Measurements from ENCODE around the gene RBP3.
"Not testable (repeated sequence)": the region's sequence is repeated elsewhere in the genome, so short reads cannot be mapped to it uniquely, and the experiment has no call there.

RBP3 gene

DNA sequence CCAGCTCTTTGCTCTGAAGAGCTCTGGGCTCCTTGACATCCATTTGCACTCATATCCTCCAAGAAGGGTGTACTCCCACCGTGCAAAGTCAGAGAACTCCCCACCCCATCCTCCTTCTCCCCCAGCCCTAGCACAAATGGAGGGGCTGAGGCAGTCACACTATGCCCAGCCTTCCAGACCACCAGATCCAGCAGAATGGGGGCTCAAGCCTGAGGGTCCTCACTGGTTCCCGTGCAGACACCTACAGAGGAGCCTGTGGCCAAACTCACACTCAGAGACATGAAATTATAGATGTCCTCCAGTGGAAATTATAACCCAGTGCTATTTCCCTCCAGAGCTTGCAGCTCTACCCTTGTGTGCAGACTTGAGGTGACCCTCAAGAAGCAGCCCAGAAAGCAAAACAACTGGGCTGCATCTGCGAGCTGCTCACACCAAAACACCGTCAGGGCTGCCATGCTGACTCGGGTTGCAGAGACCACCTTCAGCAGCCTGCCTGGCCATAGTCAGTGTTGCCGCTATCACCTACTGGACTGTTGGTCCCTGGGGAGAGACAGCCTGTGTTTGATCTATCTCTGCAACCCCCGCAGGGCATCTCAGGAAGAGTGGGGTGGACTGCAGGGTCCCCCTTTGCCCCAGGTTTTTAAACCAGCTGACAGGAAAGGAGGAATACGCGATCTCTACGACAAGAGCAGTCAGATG is 28.5 kb downstream of the RBP3 start:
- no peak for DNase-seq

DNA sequence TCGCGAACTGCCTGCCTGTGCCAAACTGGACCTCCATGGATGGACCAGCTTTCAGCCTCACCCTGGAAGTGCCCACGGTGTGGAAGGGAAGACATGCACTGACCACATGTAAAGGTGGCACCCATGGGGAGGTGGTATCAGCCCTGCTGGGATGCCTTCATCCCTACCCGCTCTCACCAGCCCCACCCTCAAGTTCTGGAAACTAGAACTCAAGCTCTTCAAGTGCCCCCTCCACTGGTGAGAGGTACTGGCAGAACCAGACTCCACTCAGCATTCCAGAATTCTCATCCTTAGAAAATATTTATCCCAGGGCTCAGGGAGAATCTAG is 30.0 kb downstream of the RBP3 start:
- no peak for DNase-seq

DNA sequence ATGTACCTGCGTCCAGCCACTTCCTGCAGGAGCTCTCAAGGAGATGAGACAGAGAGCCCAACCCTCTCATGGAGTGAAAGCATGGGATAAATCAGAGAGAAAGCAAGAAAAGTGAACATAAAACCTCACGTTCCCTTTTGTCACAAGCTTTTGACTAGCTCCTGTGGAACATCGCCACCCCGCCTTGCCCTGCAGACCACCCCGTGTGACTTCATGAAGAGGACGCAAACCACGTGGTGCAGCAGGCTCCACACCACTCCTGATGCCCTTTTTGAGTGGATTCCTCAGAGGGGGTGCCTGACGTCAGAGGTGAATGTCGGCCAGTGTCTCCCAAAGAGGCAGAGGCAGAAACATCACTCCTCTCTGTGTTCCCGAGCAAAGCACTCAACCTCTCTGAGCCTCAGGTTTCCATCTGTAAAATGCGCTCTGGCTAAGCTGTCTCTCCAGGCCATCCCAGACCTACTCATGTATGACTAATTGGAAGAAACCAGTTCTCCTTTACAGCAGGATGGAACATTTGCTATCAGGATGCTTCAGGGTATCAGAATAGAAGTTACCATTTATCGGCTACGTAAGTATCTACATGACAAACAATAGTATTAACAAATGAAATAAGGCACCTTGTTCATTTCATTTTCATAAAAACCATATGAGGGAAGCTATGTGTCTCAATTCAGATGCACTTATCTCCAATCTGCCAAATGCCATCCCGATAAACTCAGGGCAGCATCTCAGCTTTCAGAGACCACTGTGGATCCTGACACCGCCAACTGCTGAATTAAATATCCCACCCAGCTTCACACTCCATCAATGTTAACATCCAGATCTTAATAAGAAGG is 30.7 kb downstream of the RBP3 start:
- DNase-seq, result no peak

DNA sequence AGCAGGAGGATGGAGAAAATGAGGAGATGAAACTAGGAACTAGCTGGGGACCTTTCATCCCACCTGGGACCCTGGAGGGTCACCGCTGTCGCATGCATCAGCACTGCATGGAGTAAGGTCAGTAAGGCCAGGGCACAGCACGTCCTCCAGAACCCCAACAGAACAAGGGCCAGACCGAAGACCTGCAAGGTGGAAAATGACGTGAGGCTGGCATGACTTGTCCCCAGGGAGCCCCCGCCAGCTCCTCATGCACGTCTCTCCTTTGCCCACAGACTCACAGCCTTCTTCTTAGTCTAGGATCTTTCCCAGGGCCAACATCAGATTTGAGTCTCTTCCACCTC is 31.3 kb downstream of the RBP3 start:
- no peak for DNase-seq

DNA sequence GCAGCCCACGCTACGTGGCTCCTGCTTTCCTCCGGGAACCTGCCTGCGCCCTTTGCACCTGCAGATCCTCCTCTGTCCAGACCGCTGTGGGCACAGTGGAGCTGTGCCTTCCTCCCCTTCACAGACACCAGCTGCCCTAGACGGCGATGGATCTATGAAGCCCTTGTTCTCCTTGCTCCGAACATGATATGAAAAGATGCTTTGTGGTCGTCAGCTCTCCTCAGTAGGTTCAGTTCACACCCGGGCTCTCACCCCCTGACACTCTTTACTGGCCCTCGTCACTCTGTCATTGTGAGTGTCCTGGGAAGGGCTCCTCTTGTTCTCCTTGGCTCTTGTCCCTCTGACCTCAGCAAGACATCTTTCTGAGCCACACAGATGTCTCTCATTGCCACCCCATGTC is 31.7 kb downstream of the RBP3 start:
- DNase-seq, result no peak

DNA sequence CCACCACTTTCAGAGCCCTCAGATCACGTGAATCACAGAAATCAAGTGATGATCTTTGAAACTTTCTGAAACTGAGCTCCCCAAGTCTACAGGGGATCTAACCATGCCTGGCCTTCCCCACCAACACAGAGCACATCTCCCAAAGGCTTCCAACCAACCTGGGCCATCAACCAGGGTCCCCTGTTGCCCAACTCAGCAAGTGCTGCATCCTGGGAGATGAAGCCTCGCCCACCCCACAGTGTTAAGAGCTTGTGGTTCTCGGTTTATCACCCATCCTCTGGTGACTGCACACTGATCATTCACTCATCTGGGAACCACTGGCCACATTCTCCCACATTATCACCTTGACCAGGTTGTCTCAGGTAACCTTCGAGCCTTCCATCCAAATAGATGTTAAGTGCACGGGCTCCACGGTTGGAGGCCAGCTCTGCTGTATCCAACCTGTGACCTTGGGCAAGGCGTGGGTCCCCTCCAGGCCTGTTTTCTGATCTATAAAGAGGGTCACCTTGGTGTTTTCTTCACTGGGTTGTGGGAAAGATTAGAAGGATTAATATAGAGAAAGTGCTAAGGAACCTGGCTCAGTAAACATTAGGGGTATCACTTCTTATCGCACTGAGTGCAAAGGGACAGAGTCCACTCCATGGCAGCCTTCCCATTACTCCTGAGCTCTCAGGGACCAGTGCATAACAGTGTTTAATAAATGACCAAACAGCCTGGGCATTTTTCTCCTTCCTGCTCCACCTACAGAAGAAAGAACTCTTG is 32.4 kb downstream of the RBP3 start:
- no peak for DNase-seq

DNA sequence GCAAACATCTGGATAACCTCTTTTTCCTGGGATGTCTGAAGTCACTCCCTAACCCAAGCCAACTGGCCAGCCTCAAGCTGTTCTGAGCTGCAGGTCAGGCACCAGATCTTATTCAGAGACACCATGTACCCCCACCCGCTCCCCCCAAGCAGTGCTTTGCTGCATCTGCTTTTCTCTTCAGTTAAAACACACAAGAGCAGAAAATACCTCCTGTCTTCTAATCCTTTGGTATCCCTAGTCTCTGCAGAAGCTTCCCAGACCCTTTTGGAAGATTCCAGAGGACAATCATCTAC is 32.9 kb downstream of the RBP3 start:
- no peak for DNase-seq

DNA sequence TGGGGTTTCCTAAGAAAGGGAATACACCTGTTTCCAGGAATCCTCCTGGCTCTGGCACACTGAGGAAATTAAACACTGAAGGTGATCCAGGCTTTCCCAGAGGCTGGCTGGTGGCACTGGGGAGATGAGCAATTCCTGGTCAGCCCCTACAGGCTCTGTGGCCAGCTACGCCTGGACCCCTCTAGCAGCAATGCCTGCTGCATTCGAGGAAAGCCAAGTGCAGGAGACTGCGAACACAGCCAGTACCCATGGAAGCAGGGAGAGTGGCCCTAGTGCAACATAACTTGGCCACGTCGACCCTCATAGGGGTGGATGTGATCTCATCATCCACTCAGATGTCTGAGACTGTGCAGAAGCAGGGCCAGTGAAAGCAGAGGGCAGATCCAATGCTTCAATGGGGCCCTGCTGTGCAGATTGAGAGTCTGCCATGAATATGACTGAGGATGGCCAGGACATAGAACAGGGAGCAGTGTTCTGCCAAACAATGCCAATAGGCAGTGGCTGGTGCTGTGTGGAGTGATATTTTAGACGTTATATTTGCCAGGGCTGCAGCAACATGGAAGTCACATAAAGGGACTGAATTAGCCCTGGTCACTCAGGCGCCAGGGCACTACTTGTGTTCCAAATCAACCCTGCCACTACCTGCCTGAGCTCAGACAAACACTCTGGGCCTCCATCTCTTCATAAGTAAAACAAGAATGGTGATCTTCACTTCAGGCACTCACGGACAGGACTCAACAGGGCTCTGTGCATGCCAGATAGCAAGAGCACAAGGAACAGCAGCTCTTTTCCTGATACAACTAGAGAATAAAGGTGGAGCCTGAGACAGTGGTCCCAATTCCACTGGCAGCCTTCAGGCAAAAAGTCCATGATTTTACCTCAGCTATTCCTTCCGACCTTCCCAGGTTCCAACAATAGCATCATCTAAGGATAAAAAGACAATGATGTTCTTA is 33.5 kb downstream of the RBP3 start:
- no peak for DNase-seq

DNA sequence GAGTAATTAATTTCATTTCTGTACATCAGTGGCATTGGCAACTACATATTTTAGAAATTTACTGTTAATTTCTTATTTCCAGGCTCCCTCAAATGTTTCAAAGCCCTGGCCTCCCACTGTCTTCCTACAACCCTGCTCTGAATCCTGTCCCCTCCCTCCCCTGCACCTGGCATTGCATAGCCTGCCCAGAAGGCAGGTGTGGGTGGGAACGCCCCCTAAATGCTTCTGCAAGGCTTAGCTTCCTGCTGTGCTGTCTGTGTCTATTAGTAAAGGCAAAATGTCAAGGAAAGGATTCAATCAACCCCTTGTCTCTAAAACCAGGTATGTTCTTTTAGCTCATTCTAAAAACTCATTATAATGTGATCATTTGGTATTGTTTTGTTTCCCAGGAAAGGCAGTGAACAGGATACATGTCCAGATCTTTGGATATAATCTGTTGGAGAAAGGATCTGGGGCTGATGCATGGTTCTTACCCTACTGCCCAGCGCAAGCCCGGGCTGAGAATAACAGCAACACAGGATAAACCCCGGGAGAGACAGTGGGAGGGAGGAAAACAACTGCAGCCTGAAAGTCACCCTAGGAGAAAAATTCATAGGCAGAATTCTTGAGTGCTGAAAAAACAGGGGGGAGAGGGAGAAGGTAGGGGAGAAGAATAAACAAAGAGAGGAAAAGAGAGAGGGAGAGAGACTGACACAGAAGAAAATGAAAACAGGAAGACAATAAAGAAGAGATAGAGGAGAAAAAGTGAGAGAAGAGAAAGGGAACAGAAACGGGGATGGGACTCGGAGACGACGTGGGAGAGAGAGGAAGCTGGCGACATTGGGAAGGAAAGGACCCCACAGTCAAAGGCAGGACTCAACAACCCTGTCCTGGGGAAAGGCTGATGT is 35.3 kb downstream of the RBP3 start:
- no peak for DNase-seq

DNA sequence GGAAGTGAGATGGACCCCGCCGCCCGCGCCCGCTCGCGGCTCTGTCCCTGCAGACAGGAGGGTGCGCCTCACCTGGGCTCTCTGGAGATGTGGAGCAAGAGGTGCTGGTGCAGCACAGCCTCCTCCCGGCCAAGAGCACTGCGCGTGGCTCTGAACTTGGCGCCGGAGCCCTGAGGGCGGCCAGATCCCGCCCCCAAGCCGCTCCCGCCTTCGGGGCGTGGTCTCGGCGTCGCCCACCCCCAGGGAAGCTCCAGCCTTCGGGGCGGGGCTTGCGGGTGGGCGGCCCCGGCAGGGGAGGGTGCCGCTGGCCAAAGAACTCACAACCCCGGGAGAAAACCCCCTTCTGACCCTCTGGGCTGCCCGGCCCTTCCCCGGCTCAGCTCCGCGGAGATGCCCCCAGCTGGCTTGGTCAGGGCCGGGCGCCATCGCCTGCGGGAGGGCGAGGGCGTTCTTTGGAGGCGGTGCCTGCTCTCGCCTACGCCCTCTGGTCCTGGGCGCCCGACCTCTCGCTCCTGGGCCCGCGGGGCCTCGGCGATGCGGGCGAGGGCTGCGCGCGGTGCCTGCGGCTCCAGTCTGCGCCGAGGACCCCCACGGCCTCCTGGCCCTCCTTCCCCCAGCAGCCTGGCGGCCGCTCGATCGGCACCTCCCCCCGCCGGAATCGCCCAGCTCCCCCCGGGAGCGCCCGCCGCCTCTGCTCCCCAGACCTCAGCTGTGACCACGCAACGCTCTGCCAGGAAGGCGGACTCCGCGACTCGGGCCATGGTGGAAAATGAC is 36.2 kb downstream of the RBP3 start, which contains the start of gene ZNF488:
Gene ZNF488 (minus strand): TSS at position 146 of the 774 bp plus-strand sequence. CDS start 15,464 bp downstream, outside the sequence.
- peak; percentile 30 for DNase-seq

DNA sequence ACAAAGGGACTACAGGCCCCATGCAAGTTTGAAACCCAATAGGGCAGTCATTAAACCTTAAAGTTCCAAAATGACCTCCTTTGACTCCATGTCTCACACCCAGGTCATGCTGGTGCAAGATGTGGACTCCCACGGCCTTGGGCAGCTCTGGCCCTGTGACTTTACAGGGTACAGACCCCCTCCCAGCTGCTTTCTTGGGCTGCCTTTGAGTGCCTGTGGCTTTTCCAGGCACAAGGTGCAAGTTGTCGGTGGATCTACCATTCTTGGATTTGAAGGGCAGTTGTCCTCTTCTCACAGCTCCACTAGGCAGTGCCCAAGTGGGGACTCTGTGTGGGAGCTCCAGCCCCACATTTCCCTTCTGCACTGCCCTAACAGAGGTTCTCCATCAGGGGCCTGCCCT is 37.9 kb downstream of the RBP3 start:
- DNase-seq, result not testable (repeated sequence)

DNA sequence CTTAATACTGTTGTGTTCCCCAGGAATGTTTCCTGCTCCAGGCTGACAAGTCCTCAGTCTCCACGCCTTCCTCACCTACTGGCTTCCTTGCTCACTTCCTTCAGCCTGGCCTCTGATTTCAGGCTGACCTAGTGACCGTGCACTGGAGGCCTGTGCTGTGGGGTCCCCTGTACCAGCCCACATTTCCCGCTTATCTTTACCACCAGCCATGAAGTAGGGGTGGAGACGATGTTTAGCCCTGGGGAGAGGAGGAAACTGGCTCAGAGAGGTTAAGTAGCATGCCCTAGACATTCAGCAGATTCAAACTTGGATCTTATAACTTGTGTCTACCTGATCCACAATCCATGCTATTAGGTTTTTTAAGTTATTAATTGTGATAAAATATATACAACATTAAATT is 40.7 kb downstream of the RBP3 start:
- no peak for DNase-seq

DNA sequence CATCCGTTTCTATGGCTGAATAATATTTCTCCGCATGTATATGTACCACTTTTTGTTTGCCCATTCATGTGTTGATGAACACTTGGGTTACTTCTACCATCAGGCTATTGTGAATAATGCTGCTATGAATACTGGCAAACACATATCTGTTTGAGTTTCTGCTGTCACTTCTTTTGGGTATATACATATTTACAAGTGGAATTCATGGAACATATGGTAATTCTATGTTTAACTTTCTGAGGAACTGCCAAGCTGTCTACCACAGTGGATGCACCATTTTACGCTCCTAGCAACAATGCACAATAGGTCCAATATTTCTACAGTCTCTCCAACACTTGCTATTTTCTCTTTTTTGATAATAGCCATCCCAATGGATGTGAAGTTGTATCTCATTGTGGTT is 41.5 kb downstream of the RBP3 start:
- DNase-seq, result no peak

DNA sequence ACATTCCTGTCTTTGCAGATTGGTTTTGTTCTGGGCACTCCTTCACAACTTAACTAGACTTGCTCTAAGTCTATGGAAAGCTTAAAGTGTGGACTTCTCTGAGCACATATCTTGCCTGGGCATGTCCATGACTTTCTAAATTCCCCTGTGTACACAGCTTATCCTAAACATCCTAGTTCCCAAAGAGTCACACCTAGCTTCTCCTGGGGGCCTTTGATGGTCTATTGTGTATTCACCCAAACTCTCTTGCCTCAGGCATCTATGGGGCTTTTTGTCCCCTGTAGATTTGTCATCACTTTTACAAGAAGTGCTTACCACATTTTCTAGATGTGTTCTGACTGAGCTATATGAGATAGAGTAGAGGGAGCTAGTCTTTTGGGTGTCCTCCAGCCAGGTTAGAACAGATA is 48.2 kb downstream of the RBP3 start:
- DNase-seq, result no peak

DNA sequence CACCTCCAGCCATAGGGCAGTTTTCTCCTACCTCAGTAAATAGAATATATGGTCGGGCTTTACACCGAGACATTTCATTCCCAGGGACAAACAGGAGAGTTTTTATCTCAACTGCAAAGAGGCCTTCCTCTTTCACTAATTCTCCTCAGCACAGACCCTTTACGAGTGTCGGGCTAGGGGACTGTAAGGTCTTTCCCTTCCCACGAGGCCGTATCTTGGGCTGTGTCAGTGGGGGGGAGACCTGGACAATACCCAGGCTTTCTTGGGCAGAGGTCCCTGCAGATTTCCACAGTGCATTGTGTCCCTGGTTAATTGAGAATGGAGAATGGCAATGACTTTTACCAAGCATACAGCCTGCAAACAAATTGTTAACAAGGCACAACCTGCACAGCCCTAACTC is 49.1 kb downstream of the RBP3 start:
- no peak for DNase-seq

DNA sequence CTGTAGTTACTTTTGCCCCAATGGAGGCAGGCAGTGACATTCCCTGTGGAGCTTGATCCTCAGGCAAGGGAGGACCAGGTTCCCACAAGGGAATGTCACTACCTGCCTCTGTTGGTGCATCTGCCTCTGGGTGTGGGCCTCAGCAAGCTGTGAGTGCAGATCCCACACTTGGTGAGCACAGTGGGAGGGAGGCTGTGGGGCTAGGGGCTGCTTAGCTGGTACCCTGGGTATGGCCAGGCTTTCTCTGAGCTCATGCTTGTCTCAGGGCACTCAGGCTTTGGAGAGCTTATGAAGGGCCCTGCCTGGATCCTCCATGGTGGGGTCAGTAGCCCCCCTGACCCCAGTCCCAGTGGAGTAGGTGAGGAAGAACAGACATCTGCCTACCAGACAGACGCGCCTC is 52.1 kb downstream of the RBP3 start:
- no peak for DNase-seq

DNA sequence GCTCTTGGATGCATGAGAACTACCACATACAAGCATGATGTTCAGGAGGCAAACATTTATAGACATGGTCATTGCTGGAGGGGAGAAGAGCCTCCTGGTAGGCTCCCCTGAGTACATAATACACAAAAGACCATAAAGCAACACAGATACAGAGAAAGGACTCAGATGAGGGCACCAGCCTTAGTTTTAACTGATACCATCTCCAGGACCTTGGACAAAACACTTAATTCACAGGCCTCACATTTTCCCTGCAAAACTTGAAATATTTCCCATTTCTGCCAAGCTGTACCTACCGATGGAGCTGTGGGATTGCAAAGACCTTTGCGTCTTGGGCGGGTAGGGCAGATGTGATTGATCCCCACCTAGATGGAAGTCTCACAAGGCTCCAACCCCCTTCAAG is 52.6 kb downstream of the RBP3 start:
- DNase-seq, result no peak

DNA sequence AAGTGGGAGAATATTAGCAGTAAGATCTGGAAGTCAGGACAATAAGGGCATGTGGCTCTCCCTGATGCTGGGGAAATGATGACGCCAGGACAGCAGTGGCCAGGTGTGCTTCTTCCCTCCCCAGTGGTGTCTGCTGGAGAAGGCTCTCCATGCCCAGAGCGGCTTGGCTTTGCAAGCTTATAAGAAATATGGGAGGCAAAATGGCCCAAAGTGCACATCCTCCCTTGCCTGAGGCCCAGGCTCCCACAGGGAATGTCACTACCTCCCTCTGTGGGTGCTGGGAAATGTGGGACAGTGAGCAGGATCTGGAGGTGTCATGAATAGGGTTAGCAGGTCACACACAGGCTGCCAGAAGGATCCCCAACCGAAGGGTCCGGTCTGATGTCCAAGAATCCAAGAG is 53.0 kb downstream of the RBP3 start:
- no peak for DNase-seq

DNA sequence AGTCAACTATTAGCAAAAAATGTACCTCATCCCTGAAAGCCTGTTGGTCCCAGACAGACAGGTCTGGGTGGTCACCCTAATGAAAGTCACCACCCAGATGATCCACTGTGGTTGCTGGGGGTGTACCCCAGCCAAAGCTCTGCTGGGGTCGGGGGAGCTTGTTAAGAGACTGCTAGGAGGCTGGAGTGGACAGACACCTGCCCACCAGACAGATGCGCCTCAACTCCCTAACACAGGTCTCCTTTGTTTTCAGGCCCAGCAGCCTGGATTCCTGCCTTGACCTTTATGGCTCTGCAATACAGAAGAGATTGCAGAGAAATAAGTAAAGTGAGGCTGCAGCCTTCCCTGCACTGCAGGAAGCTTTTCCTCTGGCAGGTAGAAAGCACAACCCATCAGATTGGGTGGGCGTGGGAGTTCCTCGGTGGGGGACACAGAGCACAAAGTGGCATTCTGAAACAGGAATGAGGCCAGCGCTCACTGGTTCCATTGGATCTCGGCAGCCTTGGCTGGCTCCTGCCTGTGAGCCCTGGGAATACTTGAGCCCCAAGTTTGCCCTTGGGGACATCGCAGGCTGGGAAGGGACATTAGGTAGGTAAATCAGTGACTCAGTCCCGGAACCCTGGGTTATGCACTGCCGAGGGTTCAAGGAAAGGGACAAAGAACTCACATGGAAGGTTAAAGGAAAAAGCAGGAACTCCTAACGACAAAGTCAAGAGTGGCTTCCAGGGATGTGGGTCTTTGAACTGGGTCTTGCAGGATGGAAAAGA is 53.9 kb downstream of the RBP3 start:
- no peak for DNase-seq

DNA sequence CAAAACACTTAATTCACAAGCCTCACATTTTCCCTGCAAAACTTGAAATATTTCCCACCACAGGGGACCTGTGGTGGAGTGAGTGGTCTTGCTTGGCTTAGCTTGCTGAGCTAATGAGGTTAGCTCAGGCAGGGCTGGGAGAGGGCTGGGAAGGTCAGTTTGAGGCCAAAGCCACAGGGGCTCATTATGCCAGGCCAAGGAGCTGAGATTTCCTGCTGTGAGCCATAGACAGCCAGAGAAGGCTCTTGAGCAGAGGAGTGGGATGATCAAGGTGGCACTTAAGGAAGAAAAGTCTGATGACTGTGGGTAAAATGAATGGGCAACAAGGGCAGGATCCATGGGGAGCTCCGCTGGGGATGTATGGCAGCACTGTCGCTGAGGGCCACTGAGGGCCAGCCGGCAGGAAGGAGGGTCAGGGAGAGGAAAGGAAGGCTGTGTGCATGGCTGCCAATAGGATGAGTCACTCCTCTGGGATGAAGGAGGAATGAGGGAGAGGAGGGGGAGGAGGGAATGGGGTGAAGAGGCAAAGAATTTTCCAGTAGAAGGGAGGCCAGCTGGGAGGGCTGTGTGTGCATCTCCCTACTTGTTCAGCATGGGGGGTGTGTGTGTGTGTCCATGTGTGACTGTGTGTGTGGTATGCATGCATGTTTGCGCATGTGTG is 54.6 kb downstream of the RBP3 start:
- no peak for DNase-seq

Measured in effector CD4-positive, alpha-beta T cell (primary cell).